ENCODE results near the gene CETP.
A peak's percentile ranks its signal among the peaks of the same experiment; 100 is the strongest.

GRCh38 chr16:56988948-56989945 is 27.5 kb downstream of the CETP start, which contains the start of gene NLRC5:
- TF ChIP-seq CTCF (IDR thresholded peaks at IDR 0.05) (peak in 1 of 5 experiments; percentile 40), POLR2A (IDR thresholded peaks at IDR 0.05) (peak; percentile 36 to 77)
